Left renal cortex interstitium (tissue), 4 donors: ENCODE measurements around the gene RAB5A. TPM values are rescaled to one million over a fixed set of nuclear protein-coding genes. Genes with fewer than 3 reads are reported as not detected.
"Not testable (repeated sequence)": the region's sequence is repeated elsewhere in the genome, so short reads cannot be mapped to it uniquely, and the experiment has no call there.

ENCODE experiments used
- DNase-seq, 4 donors: peaks; one replicate each; pipeline ENCODE4 v3.0.0-alpha.2; 2013; ENCODE audit warnings: low read depth in 4 of 4, low spot score in 2 of 4, missing footprints in 1 of 4
- polyA plus RNA-seq, 4 donors: library from polyadenylated mRNA; unstranded; fragments of 120-200 nt; gene quantifications; one replicate each; pipeline ENCODE4 v1.2.1, GENCODE V29; 2013; ENCODE audit not compliant: insufficient read length in 4 of 4

RAB5A gene
- polyA plus RNA-seq, 4 donors = 66.2 to 79.1 (median 71.5) TPM

DNA sequence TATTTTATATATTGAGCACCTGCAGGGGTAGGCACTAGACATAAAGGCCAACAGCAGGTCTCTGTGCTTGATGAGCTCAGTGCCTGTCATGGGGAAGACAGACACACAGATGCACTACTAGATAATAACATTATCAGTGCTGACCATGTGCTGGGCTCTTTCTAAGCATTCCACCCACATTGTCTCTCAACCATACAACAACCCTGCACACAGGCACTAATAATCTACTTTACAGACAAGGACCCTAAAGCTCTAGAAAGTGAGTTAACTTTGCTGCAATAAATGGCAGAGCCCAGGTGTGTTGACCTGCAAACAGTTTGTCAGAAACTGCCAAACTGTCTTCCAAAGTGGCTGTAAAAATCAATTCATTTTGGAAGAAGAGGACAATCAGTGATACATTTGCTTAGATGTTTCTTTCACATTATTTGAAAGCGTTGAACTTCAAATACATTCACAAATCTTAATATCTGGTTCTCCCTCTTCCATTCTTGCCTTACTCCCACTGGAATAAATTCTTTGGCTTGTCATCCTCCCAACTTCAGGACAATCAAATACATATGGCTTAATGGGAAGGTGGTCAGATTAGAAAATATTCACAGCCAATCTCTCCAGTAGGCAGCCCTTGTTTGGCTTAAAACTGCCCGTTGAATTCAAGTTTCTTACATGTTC, 76.2 kb downstream of the RAB5A start:
- DNase-seq = no peak

DNA sequence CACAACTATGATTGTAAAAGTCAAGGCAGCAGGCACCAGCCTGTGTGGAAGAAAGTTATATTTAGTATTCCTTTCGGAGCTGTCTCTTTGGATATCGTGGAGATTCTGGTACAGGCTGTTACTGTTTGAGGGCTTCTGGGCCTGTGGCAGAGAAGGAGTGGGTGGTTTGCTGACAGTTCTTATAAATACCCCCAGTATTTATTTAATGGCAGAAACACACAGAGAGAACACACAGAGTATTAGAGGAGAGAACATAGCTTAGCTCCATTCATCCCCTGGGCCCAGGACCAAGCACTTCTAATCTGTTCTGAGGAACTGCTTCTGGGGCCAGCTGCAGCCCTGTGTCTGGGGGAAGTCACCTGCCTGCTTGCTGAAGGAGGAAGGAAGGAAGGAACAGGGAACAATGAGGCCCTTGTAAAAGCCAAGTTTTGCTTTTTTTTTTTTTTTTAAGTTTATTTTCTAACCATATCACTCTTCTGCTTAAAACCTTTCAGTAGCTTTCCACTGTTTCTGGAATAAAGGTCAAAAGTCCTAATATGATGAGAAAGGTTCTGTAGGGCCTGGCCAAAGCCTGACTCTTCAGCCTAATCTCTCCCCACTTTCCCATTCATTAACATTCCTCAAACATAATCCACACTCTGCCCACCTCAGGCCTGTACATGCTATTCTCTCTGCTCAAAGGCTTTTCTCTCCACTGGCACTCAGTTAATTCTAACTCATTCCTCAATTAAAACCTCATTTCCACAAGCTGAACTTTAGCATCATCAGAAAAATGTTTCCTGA, 76.9 kb downstream of the RAB5A start:
- DNase-seq = no peak

DNA sequence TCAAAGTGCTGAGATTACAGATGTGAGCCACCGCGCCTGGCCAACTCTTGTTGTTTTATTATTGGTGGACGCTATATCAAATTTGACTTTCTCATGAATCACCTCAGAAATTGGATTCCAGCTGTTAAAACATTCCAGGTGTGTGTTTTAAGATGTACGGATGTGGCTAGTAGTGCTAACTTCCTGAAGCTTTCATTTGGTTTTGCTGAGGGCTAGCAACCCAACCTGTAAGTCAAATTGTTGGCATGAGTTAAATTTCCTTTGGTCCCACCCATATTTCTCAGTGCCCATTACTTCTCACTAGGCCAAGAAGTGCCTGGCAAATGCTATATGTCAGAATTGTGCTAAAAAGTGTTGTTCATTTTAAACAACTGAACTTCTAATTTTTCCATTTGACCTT, 80.2 kb downstream of the RAB5A start:
- DNase-seq = no peak

DNA sequence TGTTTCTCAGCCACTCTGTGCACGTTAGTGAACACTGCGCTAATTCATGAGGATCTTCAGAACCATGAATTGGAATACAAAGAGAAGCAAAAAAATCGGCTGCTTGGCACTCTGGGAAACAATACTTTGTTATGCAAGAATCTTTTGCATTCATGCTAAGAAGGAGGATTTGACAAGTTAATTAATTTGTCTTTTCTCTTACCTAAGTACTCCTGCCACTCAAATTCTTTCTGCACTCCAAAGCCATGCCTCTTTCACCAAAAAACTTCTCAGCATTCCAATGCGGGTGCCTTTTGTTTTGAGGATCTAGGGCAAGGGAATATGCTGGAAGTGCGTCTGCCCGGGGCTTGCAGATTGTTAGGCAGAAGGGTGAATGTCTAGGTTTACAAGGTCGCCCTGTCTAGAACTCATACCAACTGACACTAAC, 82.0 kb downstream of the RAB5A start:
- DNase-seq = no peak

DNA sequence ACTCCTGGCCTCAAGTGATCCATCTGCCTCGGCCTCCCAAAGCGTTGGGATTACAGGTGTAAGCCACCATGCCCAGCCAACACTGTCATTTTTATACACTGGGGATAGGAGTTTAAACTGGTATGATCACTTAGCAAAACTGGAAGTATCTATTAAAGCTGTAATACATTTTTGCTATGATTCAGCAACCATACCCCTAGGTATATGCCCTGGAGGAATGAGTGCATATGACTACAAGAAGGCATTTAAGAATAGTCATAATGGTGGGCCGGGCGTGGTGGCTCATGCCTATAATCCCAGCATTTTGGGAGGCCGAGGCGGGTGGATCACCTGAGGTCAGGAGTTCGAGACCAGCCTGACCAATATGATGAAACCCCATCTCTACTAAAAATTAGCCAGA, 85.0 kb downstream of the RAB5A start:
- not testable (repeated sequence) for DNase-seq

Other genes with a start within 250 kb of the RAB5A start
- 1 to 10 TPM; 1.0 to 8.6 (median 3.7) TPM for gene EFHB, start 12.9 kb upstream of the RAB5A start, polyA plus RNA-seq
- 1 to 10 TPM in 1 of 4 donors, under 1 TPM in 3; 0.18 to 1.1 (median 0.51) TPM for gene PP2D1, start 65.2 kb downstream of the RAB5A start, polyA plus RNA-seq
- gene KAT2B, start 93.3 kb downstream of the RAB5A start, polyA plus RNA-seq = 10 to 100 TPM; 18.2 to 29.7 (median 27.2) TPM
- 10 to 100 TPM in 2 of 4 donors, 1 to 10 TPM in 2; 7.8 to 12.2 (median 9.2) TPM for gene SGO1, start 239.1 kb downstream of the RAB5A start, polyA plus RNA-seq